Measurements from ENCODE around the gene EME2. TPM values are rescaled to one million over a fixed set of nuclear protein-coding genes. Genes with fewer than 3 reads are reported as not detected.
A peak's percentile ranks its signal among the peaks of the same experiment; 100 is the strongest.

Gene EME2
- total RNA-seq, 5 donors from 2014 or later (not counting 1 experiment from before 2014, with no cell fraction given), result 23.0 to 50.6 (median 34.5) TPM

- H3K4me3 ChIP-seq (ENCODE audit: control insufficient read depth in 1 of 2, extremely low read depth in 1 of 2, low read length in 1 of 2), result no peak overlapping the region
- Mint-ChIP-seq H3K9me3 (no peaks in the 10 kb centered on the region), H3K4me1 (peaks cover 2 to 7% (median 3%) of the 10 kb centered on the region in 3 donors), H3K27me3 (no peaks in the 10 kb centered on the region), H3K36me3 (peaks cover 12% of the 10 kb centered on the region), H3K4me3 (no peak overlapping the region), H3K27ac (no peak overlapping the region)
- ChIA-PET POLR2A (no interaction called here), CTCF (no interaction called here)
- peaks cover 0 to 14% of the 10 kb centered on the region in 2 experiments for H3K4me1 ChIP-seq (ENCODE audit: control insufficient read depth in 1 of 2, extremely low read depth in 1 of 2, insufficient read depth in 2 of 2, low read length in 2 of 2)
- DNase-seq, result no peak
- H3K36me3 ChIP-seq (ENCODE audit: control insufficient read depth in 2 of 2, extremely low read depth in 1 of 2, insufficient read depth in 1 of 2, low read length in 1 of 2), result peaks cover 21 to 55% of the 10 kb centered on the region in 2 donors
- 93% methylated on average over 16 of the region's 22 CpGs for WGBS (ENCODE audit: insufficient coverage)
- H3K27ac ChIP-seq (ENCODE audit: low read length), result no peak overlapping the region
- ATAC-seq (replicated peaks in 1 of 4), result no peak
- no peaks in the 10 kb centered on the region for H3K9me3 ChIP-seq
- no peaks in the 10 kb centered on the region for H3K27me3 ChIP-seq (replicated peaks in 1 of 2; ENCODE audit: control insufficient read depth in 2 of 2, extremely low read depth in 1 of 2, insufficient read depth in 2 of 2, low read length in 1 of 2)
These were observed 6.8 kb upstream of the EME2 start for GRCh38 chr16:1765826-1766225.

GRCh38 chr16:1766231-1766630, 6.4 kb upstream of the EME2 start:
- DNase-seq (no peak), ATAC-seq (replicated peaks in 1 of 4) (no peak)
- Histone ChIP-seq H3K9me3 (no peaks in the 10 kb centered on the region), H3K27ac (ENCODE audit: low read length) (no peak overlapping the region), H3K36me3 (ENCODE audit: control insufficient read depth in 2 of 2, extremely low read depth in 1 of 2, insufficient read depth in 1 of 2, low read length in 1 of 2) (peaks cover 17 to 51% of the 10 kb centered on the region in 2 donors), H3K4me1 (ENCODE audit: control insufficient read depth in 1 of 2, extremely low read depth in 1 of 2, insufficient read depth in 2 of 2, low read length in 2 of 2) (peaks cover 0 to 15% of the 10 kb centered on the region in 2 experiments), H3K27me3 (replicated peaks in 1 of 2; ENCODE audit: control insufficient read depth in 2 of 2, extremely low read depth in 1 of 2, insufficient read depth in 2 of 2, low read length in 1 of 2) (no peaks in the 10 kb centered on the region), H3K4me3 (ENCODE audit: control insufficient read depth in 1 of 2, extremely low read depth in 1 of 2, low read length in 1 of 2) (no peak overlapping the region)
- POLR2A ChIA-PET, result no interaction called here
- Mint-ChIP-seq H3K4me3 (no peak overlapping the region), H3K4me1 (peaks cover 2 to 7% (median 3%) of the 10 kb centered on the region in 3 donors), H3K27ac (no peak overlapping the region), H3K9me3 (no peaks in the 10 kb centered on the region), H3K36me3 (peaks cover 10% of the 10 kb centered on the region), H3K27me3 (no peaks in the 10 kb centered on the region)
- WGBS (ENCODE audit: insufficient coverage), result 94% methylated on average over 17 of the region's 19 CpGs
- CTCF ChIA-PET, result no interaction called here

- DNase-seq (no peak), ATAC-seq (replicated peaks in 1 of 4) (no peak)
- Histone ChIP-seq H3K36me3 (ENCODE audit: control insufficient read depth in 2 of 2, extremely low read depth in 1 of 2, insufficient read depth in 1 of 2, low read length in 1 of 2) (peaks cover 16 to 51% of the 10 kb centered on the region in 2 donors), H3K9me3 (no peaks in the 10 kb centered on the region), H3K4me1 (ENCODE audit: control insufficient read depth in 1 of 2, extremely low read depth in 1 of 2, insufficient read depth in 2 of 2, low read length in 2 of 2) (peaks cover 0 to 15% of the 10 kb centered on the region in 2 experiments), H3K27me3 (replicated peaks in 1 of 2; ENCODE audit: control insufficient read depth in 2 of 2, extremely low read depth in 1 of 2, insufficient read depth in 2 of 2, low read length in 1 of 2) (no peaks in the 10 kb centered on the region), H3K27ac (ENCODE audit: low read length) (no peak overlapping the region), H3K4me3 (ENCODE audit: control insufficient read depth in 1 of 2, extremely low read depth in 1 of 2, low read length in 1 of 2) (no peak overlapping the region)
- Mint-ChIP-seq H3K9me3 (no peaks in the 10 kb centered on the region), H3K4me1 (peaks cover 3 to 8% (median 3%) of the 10 kb centered on the region in 3 donors), H3K27ac (no peak overlapping the region), H3K4me3 (no peak overlapping the region), H3K36me3 (peaks cover 6% of the 10 kb centered on the region), H3K27me3 (no peaks in the 10 kb centered on the region)
- ChIA-PET CTCF (no interaction called here), POLR2A (no interaction called here)
- WGBS (ENCODE audit: insufficient coverage), result 93% methylated on average over 18 of the region's 18 CpGs
These were observed 5.9 kb upstream of the EME2 start for GRCh38 chr16:1766701-1767100.

- H3K36me3 Mint-ChIP-seq, result peaks cover 6% of the 10 kb centered on the region
- Histone ChIP-seq H3K4me3 (ENCODE audit: control insufficient read depth in 1 of 2, extremely low read depth in 1 of 2, low read length in 1 of 2) (no peak overlapping the region), H3K27me3 (replicated peaks in 1 of 2; ENCODE audit: control insufficient read depth in 2 of 2, extremely low read depth in 1 of 2, insufficient read depth in 2 of 2, low read length in 1 of 2) (no peaks in the 10 kb centered on the region), H3K27ac (ENCODE audit: low read length) (no peak overlapping the region), H3K36me3 (ENCODE audit: control insufficient read depth in 2 of 2, extremely low read depth in 1 of 2, insufficient read depth in 1 of 2, low read length in 1 of 2) (peaks cover 13 to 46% of the 10 kb centered on the region in 2 donors), H3K9me3 (no peaks in the 10 kb centered on the region), H3K4me1 (ENCODE audit: control insufficient read depth in 1 of 2, extremely low read depth in 1 of 2, insufficient read depth in 2 of 2, low read length in 2 of 2) (peaks cover 0 to 22% of the 10 kb centered on the region in 2 experiments)
- H3K27ac Mint-ChIP-seq, result no peak overlapping the region
- H3K27me3 Mint-ChIP-seq, result no peaks in the 10 kb centered on the region
- no peak for ATAC-seq (replicated peaks in 1 of 4)
- H3K4me1 Mint-ChIP-seq, result peaks cover 8 to 14% (median 10%) of the 10 kb centered on the region in 3 donors
- H3K9me3 Mint-ChIP-seq, result no peaks in the 10 kb centered on the region
- POLR2A ChIA-PET, result no interaction called here
- CTCF ChIA-PET, result no interaction called here
- 98% methylated on average over 24 of the region's 42 CpGs for WGBS (ENCODE audit: insufficient coverage)
- H3K4me3 Mint-ChIP-seq, result no peak overlapping the region
- DNase-seq, result no peak
These were observed 5.3 kb upstream of the EME2 start for GRCh38 chr16:1767116-1767994.

GRCh38 chr16:1768061-1768766, 4.4 kb upstream of the EME2 start:
- ATAC-seq (replicated peaks in 1 of 4) (no peak), DNase-seq (no peak)
- Mint-ChIP-seq H3K9me3 (no peaks in the 10 kb centered on the region), H3K27me3 (no peaks in the 10 kb centered on the region), H3K36me3 (peaks cover 6% of the 10 kb centered on the region), H3K4me3 (no peak overlapping the region), H3K27ac (peak overlapping the region in 1 of 2 donors; percentile 52), H3K4me1 (peaks cover 9 to 17% (median 11%) of the 10 kb centered on the region in 3 donors)
- H3K27me3 ChIP-seq (replicated peaks in 1 of 2; ENCODE audit: control insufficient read depth in 2 of 2, extremely low read depth in 1 of 2, insufficient read depth in 2 of 2, low read length in 1 of 2), result no peaks in the 10 kb centered on the region
- H3K27ac ChIP-seq (ENCODE audit: low read length), result no peak overlapping the region
- H3K4me3 ChIP-seq (ENCODE audit: control insufficient read depth in 1 of 2, extremely low read depth in 1 of 2, low read length in 1 of 2), result no peak overlapping the region
- 88% methylated on average over 40 of the region's 41 CpGs for WGBS (ENCODE audit: insufficient coverage)
- H3K36me3 ChIP-seq (ENCODE audit: control insufficient read depth in 2 of 2, extremely low read depth in 1 of 2, insufficient read depth in 1 of 2, low read length in 1 of 2), result peaks cover 13 to 41% of the 10 kb centered on the region in 2 donors
- ChIA-PET POLR2A (no interaction called here), CTCF (no interaction called here)
- peaks cover 0 to 24% of the 10 kb centered on the region in 2 experiments for H3K4me1 ChIP-seq (ENCODE audit: control insufficient read depth in 1 of 2, extremely low read depth in 1 of 2, insufficient read depth in 2 of 2, low read length in 2 of 2)
- no peaks in the 10 kb centered on the region for H3K9me3 ChIP-seq

- H3K27ac Mint-ChIP-seq, result no peak overlapping the region
- DNase-seq (no peak), ATAC-seq (replicated peaks in 1 of 4) (no peak)
- H3K27me3 ChIP-seq (replicated peaks in 1 of 2; ENCODE audit: control insufficient read depth in 2 of 2, extremely low read depth in 1 of 2, insufficient read depth in 2 of 2, low read length in 1 of 2), result no peaks in the 10 kb centered on the region
- peak overlapping the region in 1 of 3 donors; percentile 97 for H3K4me3 Mint-ChIP-seq
- ChIA-PET CTCF (no interaction called here), POLR2A (no interaction called here)
- no peak overlapping the region for H3K4me3 ChIP-seq (ENCODE audit: control insufficient read depth in 1 of 2, extremely low read depth in 1 of 2, low read length in 1 of 2)
- H3K4me1 Mint-ChIP-seq, result peaks cover 11 to 17% (median 12%) of the 10 kb centered on the region in 3 donors
- peaks cover 13 to 41% of the 10 kb centered on the region in 2 donors for H3K36me3 ChIP-seq (ENCODE audit: control insufficient read depth in 2 of 2, extremely low read depth in 1 of 2, insufficient read depth in 1 of 2, low read length in 1 of 2)
- peaks cover 6% of the 10 kb centered on the region for H3K36me3 Mint-ChIP-seq
- H3K9me3 ChIP-seq, result no peaks in the 10 kb centered on the region
- WGBS (ENCODE audit: insufficient coverage), result 89% methylated on average over 14 of the region's 26 CpGs
- peaks cover 1 to 29% of the 10 kb centered on the region in 2 experiments for H3K4me1 ChIP-seq (ENCODE audit: control insufficient read depth in 1 of 2, extremely low read depth in 1 of 2, insufficient read depth in 2 of 2, low read length in 2 of 2)
- no peaks in the 10 kb centered on the region for H3K27me3 Mint-ChIP-seq
- no peak overlapping the region for H3K27ac ChIP-seq (ENCODE audit: low read length)
- H3K9me3 Mint-ChIP-seq, result no peaks in the 10 kb centered on the region
These were observed 3.7 kb upstream of the EME2 start for GRCh38 chr16:1768767-1769401.
